Neuronal stem cell (in vitro differentiated cells): ENCODE measurements around the gene NFX1.

ENCODE experiments used
- DNase-seq: peaks from one replicate; pipeline ENCODE4 v3.0.0-alpha.2; 2013; ENCODE audit warnings: low spot score
- H2AFZ ChIP-seq: one replicate; pipeline ENCODE4 v1.6.1; 2013; ENCODE audit warnings: mild to moderate bottlenecking, low read length, inconsistent platforms
- H2AK5ac ChIP-seq: 2 replicates; pipeline ENCODE4 v1.6.1; 2013; ENCODE audit warnings: low read depth, mild to moderate bottlenecking, inconsistent platforms, low read length, moderate library complexity, mixed read lengths
- H2BK120ac ChIP-seq: 2 replicates; pipeline ENCODE4 v1.6.1; 2013; ENCODE audit warnings: low read depth, mild to moderate bottlenecking, inconsistent platforms, low read length, moderate library complexity, mixed read lengths
- H2BK12ac ChIP-seq: one replicate; pipeline ENCODE4 v1.6.1; 2013; ENCODE audit warnings: low read length, inconsistent platforms
- H2BK15ac ChIP-seq: 2 replicates; pipeline ENCODE4 v1.6.1; 2013; ENCODE audit warnings: mild to moderate bottlenecking, low read length, inconsistent platforms, mixed read lengths
- H2BK5ac ChIP-seq: one replicate; pipeline ENCODE4 v1.6.1; 2013; ENCODE audit warnings: inconsistent platforms, mild to moderate bottlenecking, low read length, moderate library complexity
- H3K14ac ChIP-seq: one replicate; pipeline ENCODE4 v1.6.1; 2013; ENCODE audit warnings: low read length, inconsistent platforms
- H3K18ac ChIP-seq: 2 replicates; pipeline ENCODE4 v1.6.1; 2013; ENCODE audit warnings: low read length, inconsistent platforms
- H3K23ac ChIP-seq: 2 replicates; pipeline ENCODE4 v1.6.1; 2013; ENCODE audit warnings: low read depth, mild to moderate bottlenecking, mixed read lengths, low read length, inconsistent platforms; ENCODE audit not compliant: poor library complexity
- H3K27ac ChIP-seq: replicated peaks from 3 replicates; pipeline ENCODE4 v1.5.1; 2013; ENCODE audit warnings: low read length, inconsistent platforms
- H3K27me3 ChIP-seq, 3 experiments: 2 replicates each; pipeline ENCODE4 v1.6.1; 2013; ENCODE audit warnings: low read length in 3 of 3, mild to moderate bottlenecking in 2 of 3, inconsistent platforms in 1 of 3, low read depth in 1 of 3, mixed read lengths in 1 of 3, moderate library complexity in 1 of 3; ENCODE audit not compliant: control insufficient read depth in 3 of 3, insufficient read depth in 3 of 3
- H3K36me3 ChIP-seq, 2 donors: replicated peaks in 1 of 2; 2 replicates each; pipeline ENCODE4 v1.6.1; 2013; ENCODE audit warnings: low read length in 2 of 2; ENCODE audit not compliant: control insufficient read depth in 2 of 2, insufficient read depth in 2 of 2
- H3K4ac ChIP-seq: 2 replicates; pipeline ENCODE4 v1.6.1; 2013; ENCODE audit warnings: inconsistent platforms, mild to moderate bottlenecking, low read length, moderate library complexity
- H3K4me1 ChIP-seq, 2 donors: 1 replicate in 1 of 2; 2 replicates in 1 of 2; pipeline ENCODE4 v1.6.1; 2013; ENCODE audit warnings: low read length in 2 of 2, low read depth in 1 of 2; ENCODE audit not compliant: control insufficient read depth in 2 of 2, insufficient read depth in 1 of 2
- H3K4me2 ChIP-seq: one replicate; pipeline ENCODE4 v1.6.1; 2013; ENCODE audit warnings: mild to moderate bottlenecking, low read length, inconsistent platforms; ENCODE audit not compliant: insufficient read depth, poor library complexity, severe bottlenecking
- H3K4me3 ChIP-seq, 2 donors: 2 replicates each; pipeline ENCODE4 v1.5.1; 2013; ENCODE audit warnings: low read length in 2 of 2, mild to moderate bottlenecking in 2 of 2, inconsistent platforms in 1 of 2, moderate library complexity in 1 of 2
- H3K79me1 ChIP-seq: one replicate; pipeline ENCODE4 v1.6.1; 2013; ENCODE audit warnings: low read depth, mild to moderate bottlenecking, inconsistent platforms, low read length, moderate library complexity
- H3K9ac ChIP-seq: one replicate; pipeline ENCODE4 v1.6.1; 2013; ENCODE audit warnings: mild to moderate bottlenecking, low read depth, low read length, inconsistent platforms; ENCODE audit not compliant: poor library complexity
- H3K9me3 ChIP-seq, 2 donors: replicated peaks in 1 of 2; 2 replicates each; pipeline versions ENCODE3 to v1.6.1; 2013; ENCODE audit warnings: low read length in 2 of 2, mild to moderate bottlenecking in 2 of 2, inconsistent platforms in 1 of 2, low read depth in 1 of 2, mixed read lengths in 1 of 2, moderate library complexity in 1 of 2; ENCODE audit not compliant: control insufficient read depth in 2 of 2, insufficient read depth in 1 of 2
- H4K8ac ChIP-seq: one replicate; pipeline ENCODE4 v1.6.1; 2013; ENCODE audit warnings: low read depth, mild to moderate bottlenecking, inconsistent platforms, low read length, moderate library complexity
- H4K91ac ChIP-seq: one replicate; pipeline ENCODE4 v1.6.1; 2013; ENCODE audit warnings: low read length, low read depth, mild to moderate bottlenecking, inconsistent platforms; ENCODE audit not compliant: poor library complexity
- WGBS, 2 donors: extraction: QIAGEN DNeasy Blood & Tissue Kit; methylation state at CpG; one replicate each; pipeline ENCODE4 v1.1.7; 2013; ENCODE audit warnings: missing lambda C conversion rate in 2 of 2, mixed read lengths in 1 of 2; ENCODE audit not compliant: insufficient read length in 2 of 2, insufficient replicate concordance in 1 of 2; ENCODE audit errors: extremely low coverage in 2 of 2; 5-methylcytosine and 5-hydroxymethylcytosine counted together

NFX1 gene

DNA sequence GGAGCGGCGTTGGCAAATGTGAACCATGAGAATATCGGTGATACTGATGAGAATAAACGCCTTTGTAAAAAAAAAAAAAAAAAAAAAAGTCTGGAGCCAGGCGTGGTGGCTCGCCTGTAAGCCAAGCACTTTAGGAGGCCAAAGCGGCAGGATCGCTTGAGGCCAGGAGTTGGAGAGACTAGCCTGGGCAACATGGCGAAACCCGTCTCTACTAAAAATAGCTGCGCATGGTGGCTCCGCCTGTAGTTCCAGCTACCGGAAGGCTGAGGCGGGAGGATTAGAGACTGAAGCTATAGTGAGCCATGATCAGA is 425 bp upstream of the NFX1 start:
- Histone ChIP-seq H2BK5ac (no peak overlapping the region), H3K4me2 (peak overlapping the region; percentile 47), H3K79me1 (peaks cover 5% of the 10 kb centered on the region), H2BK120ac (no peak overlapping the region), H4K8ac (no peak overlapping the region), H3K14ac (no peak overlapping the region), H2BK12ac (no peak overlapping the region), H3K23ac (no peak overlapping the region), H3K27me3 (no peaks in the 10 kb centered on the region), H2AFZ (peak overlapping the region; percentile 91), H2AK5ac (peak overlapping the region; percentile 90), H3K27ac (peak overlapping the region; percentile 57), H3K9ac (peak overlapping the region; percentile 71), H2BK15ac (no peak overlapping the region), H4K91ac (no peak overlapping the region), H3K4me1 (peaks cover 0 to 1% of the 10 kb centered on the region in 2 donors), H3K36me3 (peaks cover 9 to 32% of the 10 kb centered on the region in 2 donors), H3K18ac (peak overlapping the region; percentile 5), H3K4me3 (peak overlapping the region; percentile 79 to 98), H3K4ac (no peak overlapping the region), H3K9me3 (no peaks in the 10 kb centered on the region)
- no peak for DNase-seq
- no CpG with 5 or more reads among the region's 14 CpGs for WGBS, 2 donors

DNA sequence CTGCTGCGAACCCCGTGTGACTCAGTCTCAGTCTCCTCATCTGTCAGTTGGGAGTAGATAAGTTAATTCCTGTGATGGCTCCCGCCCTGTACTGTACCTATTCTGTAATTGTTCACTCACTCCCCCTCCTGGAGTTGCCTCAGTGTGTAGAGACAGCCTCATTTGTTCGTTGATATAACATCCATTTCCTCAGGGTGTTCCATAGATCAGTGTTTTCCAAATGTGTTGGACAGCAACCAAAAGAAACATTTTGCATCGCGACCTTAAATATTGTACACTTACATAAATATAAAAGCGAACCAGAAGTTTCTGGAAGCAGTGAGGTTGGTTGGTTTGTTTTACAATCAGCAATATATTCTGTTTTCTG is 698 bp downstream of the NFX1 start:
- Histone ChIP-seq H2BK15ac (no peak overlapping the region), H3K4me3 (peak overlapping the region; percentile 79 to 98), H3K14ac (no peak overlapping the region), H2AK5ac (no peak overlapping the region), H3K4me1 (peaks cover 0 to 1% of the 10 kb centered on the region in 2 donors), H4K8ac (no peak overlapping the region), H3K36me3 (peaks cover 12 to 43% of the 10 kb centered on the region in 2 donors), H3K27ac (no peak overlapping the region), H3K9ac (peak overlapping the region; percentile 85), H2BK5ac (no peak overlapping the region), H3K18ac (no peak overlapping the region), H3K79me1 (peaks cover 7% of the 10 kb centered on the region), H3K4ac (no peak overlapping the region), H2AFZ (peak overlapping the region; percentile 91), H3K9me3 (no peaks in the 10 kb centered on the region), H3K27me3 (no peaks in the 10 kb centered on the region), H3K23ac (peak overlapping the region; percentile 6), H2BK12ac (no peak overlapping the region), H3K4me2 (peak overlapping the region; percentile 87), H2BK120ac (no peak overlapping the region), H4K91ac (no peak overlapping the region)
- WGBS, 2 donors = no CpG with 5 or more reads among the region's 7 CpGs
- DNase-seq = no peak

DNA sequence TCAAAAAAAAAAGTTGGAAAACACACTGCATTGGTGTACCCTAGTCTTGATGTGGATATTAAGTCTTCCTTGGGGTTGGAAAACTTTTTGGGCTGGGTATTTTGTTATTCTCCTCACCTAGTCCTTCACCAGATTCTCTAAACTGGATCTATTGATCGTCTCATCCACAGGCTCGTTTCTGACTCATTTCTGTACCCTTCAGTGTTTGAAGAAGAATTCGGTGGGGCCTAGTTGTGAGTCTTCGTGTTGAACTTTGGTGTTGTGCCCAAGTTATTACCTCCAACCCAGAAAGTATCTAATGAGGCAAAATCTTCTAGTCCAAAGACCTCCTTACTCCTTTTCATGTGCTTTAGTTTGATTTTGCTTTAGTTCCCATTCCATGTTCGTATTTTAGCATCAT is 1.6 kb downstream of the NFX1 start:
- H3K36me3 ChIP-seq = peaks cover 17 to 52% of the 10 kb centered on the region in 2 donors
- H2BK15ac ChIP-seq = no peak overlapping the region
- no CpG with 5 or more reads among the region's 5 CpGs for WGBS, 2 donors
- no peaks in the 10 kb centered on the region for H3K27me3 ChIP-seq
- no peak overlapping the region for H3K9ac ChIP-seq
- no peak overlapping the region for H3K27ac ChIP-seq
- H4K8ac ChIP-seq = no peak overlapping the region
- peak overlapping the region in 1 of 2 donors; percentile 7 for H3K4me3 ChIP-seq
- peaks cover 0 to 1% of the 10 kb centered on the region in 2 donors for H3K4me1 ChIP-seq
- H4K91ac ChIP-seq = no peak overlapping the region
- no peak overlapping the region for H2BK12ac ChIP-seq
- H3K79me1 ChIP-seq = peaks cover 7% of the 10 kb centered on the region
- H2BK120ac ChIP-seq = no peak overlapping the region
- H3K23ac ChIP-seq = no peak overlapping the region
- H2AK5ac ChIP-seq = no peak overlapping the region
- no peak overlapping the region for H3K4me2 ChIP-seq
- H3K14ac ChIP-seq = no peak overlapping the region
- no peak overlapping the region for H3K18ac ChIP-seq
- H3K9me3 ChIP-seq = no peaks in the 10 kb centered on the region
- H3K4ac ChIP-seq = no peak overlapping the region
- no peak overlapping the region for H2BK5ac ChIP-seq
- H2AFZ ChIP-seq = no peak overlapping the region
- DNase-seq = no peak

GRCh38 chr9:33293782-33294181 is 3.5 kb downstream of the NFX1 start:
- H3K27me3 ChIP-seq = no peaks in the 10 kb centered on the region
- WGBS, 2 donors = no CpG with 5 or more reads among the region's 2 CpGs
- H3K14ac ChIP-seq = no peak overlapping the region
- H3K4me3 ChIP-seq = no peak overlapping the region
- no peak overlapping the region for H2AK5ac ChIP-seq
- H3K27ac ChIP-seq = no peak overlapping the region
- no peak overlapping the region for H2BK5ac ChIP-seq
- H2BK15ac ChIP-seq = no peak overlapping the region
- H2BK120ac ChIP-seq = no peak overlapping the region
- no peak overlapping the region for H3K18ac ChIP-seq
- H3K4ac ChIP-seq = no peak overlapping the region
- peaks cover 0 to 1% of the 10 kb centered on the region in 2 donors for H3K4me1 ChIP-seq
- no peak for DNase-seq
- no peak overlapping the region for H2BK12ac ChIP-seq
- H3K36me3 ChIP-seq = peaks cover 23 to 71% of the 10 kb centered on the region in 2 donors
- no peak overlapping the region for H2AFZ ChIP-seq
- H3K79me1 ChIP-seq = peaks cover 7% of the 10 kb centered on the region
- H3K9me3 ChIP-seq = no peaks in the 10 kb centered on the region
- no peak overlapping the region for H4K91ac ChIP-seq
- H3K4me2 ChIP-seq = no peak overlapping the region
- H4K8ac ChIP-seq = no peak overlapping the region
- H3K23ac ChIP-seq = no peak overlapping the region
- H3K9ac ChIP-seq = no peak overlapping the region
